ENCODE data around the gene NOL7.

DNA sequence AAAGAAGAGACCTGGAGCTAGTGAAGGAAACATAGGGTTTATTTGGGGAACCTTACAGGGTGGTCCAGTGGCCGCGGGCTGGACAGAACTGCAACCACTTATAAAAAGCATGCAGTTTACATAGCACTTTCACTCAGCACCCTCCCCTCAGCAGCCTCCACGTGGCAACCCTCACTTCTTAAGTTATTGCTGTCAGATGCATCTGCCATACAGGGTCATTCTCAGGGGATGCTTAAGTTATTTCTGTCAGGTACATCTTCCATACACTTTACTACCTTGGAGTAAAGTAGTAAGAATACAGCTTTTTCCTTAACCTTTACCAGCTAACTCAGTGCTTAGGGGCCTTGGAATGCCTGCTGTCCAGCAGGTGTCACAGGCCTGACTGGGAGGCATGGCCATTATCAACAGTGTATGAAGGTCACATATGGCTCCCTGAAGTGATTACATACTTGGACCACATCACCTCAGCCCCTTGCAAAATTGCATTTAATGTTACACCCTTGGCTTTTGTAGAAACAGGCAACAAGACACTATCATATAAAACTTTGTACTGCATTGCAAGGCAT lies 2.0 kb upstream of the NOL7 start:
- TF ChIP-seq, protein P1, sequence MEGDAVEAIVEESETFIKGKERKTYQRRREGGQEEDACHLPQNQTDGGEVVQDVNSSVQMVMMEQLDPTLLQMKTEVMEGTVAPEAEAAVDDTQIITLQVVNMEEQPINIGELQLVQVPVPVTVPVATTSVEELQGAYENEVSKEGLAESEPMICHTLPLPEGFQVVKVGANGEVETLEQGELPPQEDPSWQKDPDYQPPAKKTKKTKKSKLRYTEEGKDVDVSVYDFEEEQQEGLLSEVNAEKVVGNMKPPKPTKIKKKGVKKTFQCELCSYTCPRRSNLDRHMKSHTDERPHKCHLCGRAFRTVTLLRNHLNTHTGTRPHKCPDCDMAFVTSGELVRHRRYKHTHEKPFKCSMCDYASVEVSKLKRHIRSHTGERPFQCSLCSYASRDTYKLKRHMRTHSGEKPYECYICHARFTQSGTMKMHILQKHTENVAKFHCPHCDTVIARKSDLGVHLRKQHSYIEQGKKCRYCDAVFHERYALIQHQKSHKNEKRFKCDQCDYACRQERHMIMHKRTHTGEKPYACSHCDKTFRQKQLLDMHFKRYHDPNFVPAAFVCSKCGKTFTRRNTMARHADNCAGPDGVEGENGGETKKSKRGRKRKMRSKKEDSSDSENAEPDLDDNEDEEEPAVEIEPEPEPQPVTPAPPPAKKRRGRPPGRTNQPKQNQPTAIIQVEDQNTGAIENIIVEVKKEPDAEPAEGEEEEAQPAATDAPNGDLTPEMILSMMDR (IDR thresholded peaks at IDR 0.05; ENCODE audit: low read depth, low read length): no peak
- TF ChIP-seq EZH2phosphoT487 (IDR thresholded peaks at IDR 0.05; ENCODE audit: low read depth): no peak

All from OCI-LY3 (cell line).